Transverse colon (tissue), 4 donors: ENCODE measurements around the gene RRBP1.

Experiments
- EP300 ChIP-seq: sonication (generic); formaldehyde crosslinking; IDR thresholded peaks from one replicate; pipeline ENCODE4 v1.6.1; 2017; ENCODE audit warnings: antibody characterized with exemption, low read depth
- POLR2A ChIP-seq: fragments of 450-650 bp; IDR thresholded peaks from one replicate; pipeline ENCODE4 v1.6.1; 2016; ENCODE audit warnings: antibody characterized with exemption, mild to moderate bottlenecking, moderate library complexity
- POLR2AphosphoS5 ChIP-seq, 3 donors: sonication (generic); formaldehyde crosslinking; IDR thresholded peaks; one replicate each; pipeline ENCODE4 v1.6.1; 2016; ENCODE audit warnings: antibody characterized with exemption in 3 of 3
- TF ChIP-seq, protein P1 (sequence below), 5 experiments: fragments of 200-600 bp in 3 of 5; fragments of 450-650 bp in 2 of 5; sonication (generic) in 3 of 5; IDR thresholded peaks; 1 replicate in 2 of 5; 2 replicates in 3 of 5; pipeline ENCODE4 v1.5.1; 2016 to 2017; ENCODE audit warnings: antibody characterized with exemption in 5 of 5, inconsistent platforms in 3 of 5, mild to moderate bottlenecking in 2 of 5, moderate library complexity in 1 of 5

DNA sequence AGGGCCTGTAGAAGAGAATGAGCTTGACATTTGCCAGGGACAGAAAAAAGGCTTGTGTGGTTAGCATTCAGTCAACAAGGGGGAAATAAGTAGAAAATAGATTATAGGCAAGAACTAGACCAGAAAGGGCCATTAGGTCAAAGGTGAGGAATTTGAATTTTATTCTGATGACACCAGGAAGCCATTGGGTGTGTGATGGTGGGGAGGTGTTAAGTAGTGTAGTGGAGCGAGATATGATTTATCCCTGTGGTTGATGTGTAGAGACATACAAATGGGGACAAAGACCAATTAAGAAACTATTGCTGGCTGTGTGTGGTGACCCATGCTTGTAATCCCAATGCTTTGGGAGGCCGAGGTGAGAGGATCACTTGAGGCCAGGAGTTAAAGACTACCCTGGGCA lies 101.1 kb downstream of the RRBP1 start:
- TF ChIP-seq POLR2A (no peak), POLR2AphosphoS5 (IDR thresholded peaks at IDR 0.05) (no peak), EP300 (no peak)
- TF ChIP-seq, protein P1, sequence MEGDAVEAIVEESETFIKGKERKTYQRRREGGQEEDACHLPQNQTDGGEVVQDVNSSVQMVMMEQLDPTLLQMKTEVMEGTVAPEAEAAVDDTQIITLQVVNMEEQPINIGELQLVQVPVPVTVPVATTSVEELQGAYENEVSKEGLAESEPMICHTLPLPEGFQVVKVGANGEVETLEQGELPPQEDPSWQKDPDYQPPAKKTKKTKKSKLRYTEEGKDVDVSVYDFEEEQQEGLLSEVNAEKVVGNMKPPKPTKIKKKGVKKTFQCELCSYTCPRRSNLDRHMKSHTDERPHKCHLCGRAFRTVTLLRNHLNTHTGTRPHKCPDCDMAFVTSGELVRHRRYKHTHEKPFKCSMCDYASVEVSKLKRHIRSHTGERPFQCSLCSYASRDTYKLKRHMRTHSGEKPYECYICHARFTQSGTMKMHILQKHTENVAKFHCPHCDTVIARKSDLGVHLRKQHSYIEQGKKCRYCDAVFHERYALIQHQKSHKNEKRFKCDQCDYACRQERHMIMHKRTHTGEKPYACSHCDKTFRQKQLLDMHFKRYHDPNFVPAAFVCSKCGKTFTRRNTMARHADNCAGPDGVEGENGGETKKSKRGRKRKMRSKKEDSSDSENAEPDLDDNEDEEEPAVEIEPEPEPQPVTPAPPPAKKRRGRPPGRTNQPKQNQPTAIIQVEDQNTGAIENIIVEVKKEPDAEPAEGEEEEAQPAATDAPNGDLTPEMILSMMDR (IDR thresholded peaks at IDR 0.05): no peak
